Head of caudate nucleus (tissue), 42 donors: ENCODE data around the gene PRKCQ.
A peak's percentile ranks its signal among the peaks of the same experiment; 100 is the strongest.
"Not testable (repeated sequence)": the region's sequence is repeated elsewhere in the genome, so short reads cannot be mapped to it uniquely, and the experiment has no call there.

ENCODE experiments used
- DNase-seq, 42 donors: peaks; one replicate each; pipeline versions ENCODE4 v3.0.0 to v3.0.0-alpha.2; 2020 to 2021; ENCODE audit warnings: mixed read lengths in 7 of 42
- intact Hi-C: fragments of 100-400 bp; cut with DNase I; formaldehyde crosslinking; loops from one replicate; pipeline ENCODE4 v1.15.0; 2022

PRKCQ gene

GRCh38 chr10:6600224-6600987 lies 20.3 kb upstream of the PRKCQ start:
- DNase-seq = no peak
- intact Hi-C loops = no loop called here

- intact Hi-C loops = no loop called here
- no peak for DNase-seq
These were observed 18.6 kb upstream of the PRKCQ start for GRCh38 chr10:6598679-6599078.

DNA sequence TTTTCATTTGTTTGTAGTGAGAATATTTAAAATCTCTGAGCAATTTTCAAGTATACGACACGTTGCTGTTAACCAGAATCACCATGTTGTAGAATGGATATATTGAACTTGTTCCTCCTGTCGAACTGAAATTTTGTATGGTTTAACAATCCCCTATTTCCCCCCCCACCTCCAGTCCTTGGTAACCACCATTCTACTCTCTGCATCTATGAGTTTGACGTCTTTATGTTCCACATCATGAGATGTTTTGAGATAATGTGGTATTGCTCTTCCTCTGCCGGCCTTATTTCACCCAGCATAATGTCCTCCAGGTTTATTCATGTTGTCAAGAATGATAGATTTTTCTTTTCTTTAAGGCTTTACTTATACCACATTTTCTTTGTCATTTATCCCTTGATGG lies 17.4 kb upstream of the PRKCQ start:
- intact Hi-C loops = no loop called here
- DNase-seq = no peak

GRCh38 chr10:6595499-6595898 lies 15.4 kb upstream of the PRKCQ start:
- no peak for DNase-seq
- intact Hi-C loops = no loop called here

GRCh38 chr10:6593241-6593671 lies 13.2 kb upstream of the PRKCQ start:
- intact Hi-C loops = no loop called here
- no peak for DNase-seq

GRCh38 chr10:6592080-6592479 lies 12.0 kb upstream of the PRKCQ start:
- intact Hi-C loops = no loop called here
- no peak for DNase-seq

DNA sequence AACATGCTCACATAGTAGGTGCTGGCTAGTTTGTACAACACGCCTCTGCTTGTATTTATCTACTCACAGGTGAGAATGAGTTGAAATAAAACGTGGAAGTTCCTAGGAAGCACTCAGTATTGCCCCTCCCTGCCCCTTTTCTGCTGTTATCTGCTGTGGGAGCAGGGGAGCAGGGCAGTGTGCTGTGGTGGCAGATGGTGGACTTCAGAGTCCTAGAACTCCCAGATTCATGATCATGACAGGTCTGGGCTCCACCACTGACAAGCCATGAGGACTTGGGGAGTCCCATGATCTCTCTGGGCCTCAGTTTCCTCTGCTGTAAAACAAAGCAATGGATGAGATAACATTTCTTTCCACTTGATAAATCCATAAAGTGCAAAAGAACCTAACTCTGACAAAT lies 11.6 kb upstream of the PRKCQ start:
- DNase-seq = peak in 1 of 42 donors; percentile 22
- intact Hi-C loops = no loop called here

- DNase-seq = no peak
- intact Hi-C loops = no loop called here
These were observed 10.0 kb upstream of the PRKCQ start for GRCh38 chr10:6590100-6590499.

GRCh38 chr10:6589287-6590094 lies 9.4 kb upstream of the PRKCQ start:
- DNase-seq = peak in 1 of 42 donors; percentile 6
- intact Hi-C loops = no loop called here

DNA sequence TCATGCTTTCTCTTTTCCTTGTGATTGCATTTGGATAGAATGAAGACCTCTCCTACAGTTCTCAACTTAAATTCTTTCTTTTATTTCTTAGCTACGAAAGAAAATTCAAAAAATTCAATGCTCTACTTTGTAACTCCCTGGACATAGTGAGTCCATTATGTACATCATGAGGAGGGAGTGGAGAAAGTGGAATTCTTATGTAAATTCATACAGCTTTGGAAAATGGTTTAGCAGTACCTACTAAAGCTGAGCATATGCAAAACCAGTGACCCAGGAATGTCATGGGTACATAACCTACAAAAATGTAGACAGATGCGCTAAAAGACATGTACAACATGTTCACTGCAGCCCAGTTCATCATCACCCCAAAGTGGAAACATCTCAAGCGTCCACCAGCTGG lies 8.8 kb upstream of the PRKCQ start:
- DNase-seq = no peak
- intact Hi-C loops = no loop called here

DNA sequence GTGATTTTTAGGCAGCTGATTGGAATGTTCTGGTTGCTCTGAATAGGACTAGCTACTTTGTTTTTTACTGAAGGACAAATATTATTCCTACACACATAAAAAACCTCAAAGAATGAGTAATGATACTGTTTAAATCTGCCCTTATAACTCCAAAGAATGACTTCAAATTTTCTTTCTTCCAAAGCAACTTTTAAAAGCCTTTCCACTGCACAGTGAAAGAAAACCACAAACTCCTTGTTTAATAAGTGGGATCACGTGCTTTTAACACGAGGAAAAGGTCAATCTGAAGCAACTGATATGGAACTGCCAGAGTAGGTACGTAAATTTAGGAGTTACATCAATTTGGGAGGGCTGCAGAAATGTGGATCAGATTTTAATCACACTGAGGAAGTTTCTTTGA lies 8.0 kb upstream of the PRKCQ start:
- DNase-seq = peak in 1 of 42 donors; percentile 10
- intact Hi-C loops = no loop called here

DNA sequence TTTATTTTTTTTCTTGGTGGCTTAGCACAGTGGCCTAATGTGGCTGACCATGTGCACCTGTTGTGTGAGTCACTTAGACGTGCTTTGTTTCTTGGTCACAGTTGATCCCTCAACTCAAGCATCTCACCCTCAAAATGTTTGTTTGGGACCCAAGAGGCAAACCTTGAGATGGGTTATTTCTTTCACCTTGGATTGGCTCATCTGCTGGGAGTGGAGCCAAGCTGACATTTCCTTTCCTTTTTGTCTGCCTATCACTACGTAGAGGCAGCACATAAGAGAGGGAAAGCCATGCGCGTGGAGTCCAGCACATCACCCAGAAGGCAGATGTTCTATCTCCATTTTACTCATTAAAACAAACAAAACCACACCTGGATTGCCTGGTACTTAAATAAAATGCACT lies 6.4 kb upstream of the PRKCQ start:
- intact Hi-C loops = no loop called here

GRCh38 chr10:6583447-6583846 lies 3.4 kb upstream of the PRKCQ start:
- intact Hi-C loops = loop anchor here (5.0 kb wide), 1 partner anchor 84 kb away; no protein-coding TSS in a partner anchor
- DNase-seq = peak in 1 of 42 donors; percentile 20

More for the DNA sequence above, 6.4 kb upstream of the PRKCQ start:
- DNase-seq = peak in 1 of 42 donors; percentile 32

GRCh38 chr10:6582913-6583312 lies 2.8 kb upstream of the PRKCQ start:
- intact Hi-C loops = loop anchor here (5.0 kb wide), 1 partner anchor 84 kb away; no protein-coding TSS in a partner anchor
- not testable (repeated sequence) for DNase-seq

DNA sequence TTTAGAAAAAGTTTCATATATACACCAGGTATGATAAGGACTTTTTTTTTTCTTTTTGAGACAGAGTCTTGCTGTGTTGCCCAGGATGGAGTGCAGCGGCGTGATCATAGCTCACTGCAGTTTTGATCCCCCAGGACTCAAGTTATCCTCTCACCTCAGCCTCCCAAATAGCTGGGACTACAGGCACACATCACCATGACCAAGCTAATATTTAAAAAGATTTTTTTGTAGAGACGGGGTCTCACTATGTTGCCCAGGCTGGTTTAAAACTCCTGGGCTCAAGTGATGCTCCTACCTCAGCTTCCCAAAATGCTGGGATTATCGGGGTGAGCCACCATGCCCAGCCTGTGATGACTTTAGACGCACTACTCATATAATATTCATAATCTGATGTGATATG lies 2.2 kb upstream of the PRKCQ start:
- peak in 1 of 42 donors; percentile 25 for DNase-seq
- intact Hi-C loops = loop anchor here (5.0 kb wide), 1 partner anchor 85 kb away; no protein-coding TSS in a partner anchor

GRCh38 chr10:6581778-6582228 lies 1.7 kb upstream of the PRKCQ start:
- DNase-seq = no peak
- intact Hi-C loops = loop anchor here (2.0 to 5.0 kb wide), 2 partner anchors 67 to 85 kb away; no protein-coding TSS in a partner anchor

- DNase-seq = peak in 1 of 42 donors; percentile 36
- intact Hi-C loops = loop anchor here (2.0 to 5.0 kb wide), 2 partner anchors 68 to 86 kb away; no protein-coding TSS in a partner anchor
These were observed 1.1 kb upstream of the PRKCQ start for GRCh38 chr10:6581223-6581622.

- DNase-seq = peak; percentile 67 to 95 (median 88)
- intact Hi-C loops = loop anchor here (2.0 to 5.0 kb wide), 2 partner anchors 68 to 87 kb away; no protein-coding TSS in a partner anchor
These were observed 378 bp upstream of the PRKCQ start for GRCh38 chr10:6580279-6581029.
